Central memory CD4-positive, alpha-beta T cell (primary cell): ENCODE measurements around the gene REEP6.
"Not testable (repeated sequence)": the region's sequence is repeated elsewhere in the genome, so short reads cannot be mapped to it uniquely, and the experiment has no call there.

ENCODE experiments used
- DNase-seq: peaks from one replicate; pipeline ENCODE4 v3.0.0; 2022

REEP6 gene

DNA sequence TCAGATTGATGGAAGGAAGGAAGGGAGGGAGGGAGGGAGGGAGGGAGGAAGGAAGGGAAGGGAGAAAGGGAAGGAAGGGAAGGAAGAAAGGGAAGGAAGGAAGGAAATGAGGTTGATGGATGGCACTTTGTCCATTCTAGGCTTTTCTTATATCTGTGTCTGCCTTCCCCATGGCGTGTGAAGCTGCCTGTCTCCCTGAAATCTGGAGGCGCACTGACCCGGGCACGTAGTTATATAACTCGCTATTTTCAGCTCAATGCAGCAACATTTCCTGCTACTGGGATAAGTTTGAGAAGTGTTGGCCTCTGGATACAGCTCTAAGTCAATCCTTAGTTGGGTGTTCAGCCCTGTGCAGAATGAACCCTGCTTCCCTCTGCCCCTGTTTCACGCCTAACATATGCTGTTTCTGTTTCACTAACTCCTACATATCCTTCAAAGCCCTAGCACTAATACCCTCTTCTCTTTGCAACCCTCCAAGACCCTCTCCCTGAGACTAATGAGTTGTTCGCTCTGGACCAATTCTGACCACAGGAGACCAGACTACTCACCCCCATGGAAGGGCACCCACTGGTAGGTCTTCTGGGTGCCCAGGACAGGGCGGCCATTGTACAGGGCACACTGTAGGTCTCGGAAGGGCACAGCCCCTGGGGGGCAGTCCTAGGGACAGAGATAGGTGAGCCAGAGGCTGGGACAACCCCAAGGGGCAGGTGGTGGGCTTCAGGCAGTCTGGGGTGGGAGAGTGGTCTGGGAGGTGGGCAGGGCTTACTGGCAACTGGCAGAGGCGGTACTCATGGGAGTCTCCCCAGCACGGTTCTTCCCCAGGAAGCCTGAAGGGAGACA, 18.8 kb downstream of the REEP6 start:
- DNase-seq = no peak

DNA sequence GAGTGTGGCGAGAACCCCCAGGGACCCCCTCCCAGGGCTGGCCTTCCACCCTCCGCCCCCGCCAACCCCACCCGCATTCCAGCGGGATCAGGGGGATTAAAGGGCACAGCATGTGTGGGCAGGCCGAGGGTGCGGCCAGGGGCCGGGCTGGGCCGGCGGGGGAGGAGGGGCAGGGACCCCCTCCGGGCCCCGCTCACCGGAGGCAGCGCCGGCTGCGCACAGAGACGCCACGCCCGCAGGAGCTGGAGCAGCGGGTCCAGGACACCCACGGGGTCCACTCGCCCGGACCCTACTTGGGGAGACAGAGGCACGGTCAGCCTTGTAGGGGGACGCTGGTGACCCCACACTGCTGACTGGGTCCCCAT, 19.4 kb downstream of the REEP6 start:
- DNase-seq = no peak

DNA sequence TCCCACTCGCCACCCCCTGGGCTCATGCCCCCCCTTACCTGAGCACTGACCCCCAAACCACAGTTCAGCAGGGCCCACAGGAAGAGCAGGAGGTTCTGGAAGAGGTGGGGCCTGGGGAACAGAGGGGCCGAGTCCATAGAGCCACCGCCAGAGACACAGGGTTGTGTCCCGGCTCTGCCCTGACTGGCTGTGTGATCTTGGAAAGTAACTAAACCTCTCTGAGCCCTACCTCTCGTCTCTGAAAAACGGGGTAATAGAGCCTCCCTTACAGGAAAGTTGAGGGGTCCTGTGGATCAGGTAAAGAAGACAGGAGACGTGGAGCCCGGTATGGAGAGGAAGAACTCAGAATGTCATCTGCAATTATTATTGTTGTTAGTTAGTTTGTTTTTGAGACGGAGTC, 19.8 kb downstream of the REEP6 start:
- DNase-seq = no peak

DNA sequence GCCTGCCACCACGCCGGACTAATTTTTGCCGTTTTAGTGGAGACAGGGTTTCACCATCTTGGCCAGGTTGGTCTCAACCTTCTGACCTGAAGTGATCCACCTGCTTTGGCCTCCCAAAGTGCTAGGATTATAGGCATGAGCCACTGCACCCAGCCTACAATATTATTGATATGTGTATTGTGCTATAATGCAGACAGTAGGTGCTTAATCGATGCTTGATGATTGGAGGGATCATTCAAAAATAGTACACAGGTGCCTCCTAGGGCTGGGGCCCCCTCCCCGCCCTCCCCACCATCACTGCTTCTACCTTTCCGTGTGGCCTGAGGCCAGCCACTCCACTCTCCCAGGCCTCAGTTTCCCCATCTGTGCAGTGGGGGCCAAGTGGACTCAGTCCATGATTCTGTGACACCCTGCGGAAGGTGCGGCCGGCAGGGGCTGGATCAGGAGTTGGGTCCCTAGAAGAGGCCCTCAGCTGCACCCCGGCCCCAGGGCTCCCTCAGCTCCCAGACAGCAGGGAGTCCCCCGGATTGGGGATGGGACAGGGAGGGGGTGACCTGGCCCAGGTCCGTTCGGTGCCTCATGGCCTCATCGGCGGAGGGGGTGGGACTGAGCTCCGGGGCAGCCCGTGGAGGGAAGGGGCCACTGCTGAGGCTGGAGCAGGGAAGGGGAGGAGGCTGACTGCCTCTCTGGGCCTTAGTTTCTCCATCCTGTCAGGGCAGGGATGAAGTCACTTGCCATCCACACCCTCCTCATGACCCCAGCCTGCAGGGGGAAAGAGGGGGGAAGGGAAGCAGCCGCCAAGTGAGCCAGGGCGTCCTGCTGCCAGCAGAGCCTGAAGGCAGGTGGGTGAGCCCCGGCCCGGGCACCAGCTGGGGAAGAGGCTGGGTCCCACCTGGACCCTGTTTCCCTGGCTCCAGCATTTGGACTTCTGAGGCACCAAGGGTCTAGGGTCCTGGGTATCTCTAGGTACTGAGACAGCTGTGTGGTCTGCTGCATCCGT, 20.6 kb downstream of the REEP6 start:
- no peak for DNase-seq

DNA sequence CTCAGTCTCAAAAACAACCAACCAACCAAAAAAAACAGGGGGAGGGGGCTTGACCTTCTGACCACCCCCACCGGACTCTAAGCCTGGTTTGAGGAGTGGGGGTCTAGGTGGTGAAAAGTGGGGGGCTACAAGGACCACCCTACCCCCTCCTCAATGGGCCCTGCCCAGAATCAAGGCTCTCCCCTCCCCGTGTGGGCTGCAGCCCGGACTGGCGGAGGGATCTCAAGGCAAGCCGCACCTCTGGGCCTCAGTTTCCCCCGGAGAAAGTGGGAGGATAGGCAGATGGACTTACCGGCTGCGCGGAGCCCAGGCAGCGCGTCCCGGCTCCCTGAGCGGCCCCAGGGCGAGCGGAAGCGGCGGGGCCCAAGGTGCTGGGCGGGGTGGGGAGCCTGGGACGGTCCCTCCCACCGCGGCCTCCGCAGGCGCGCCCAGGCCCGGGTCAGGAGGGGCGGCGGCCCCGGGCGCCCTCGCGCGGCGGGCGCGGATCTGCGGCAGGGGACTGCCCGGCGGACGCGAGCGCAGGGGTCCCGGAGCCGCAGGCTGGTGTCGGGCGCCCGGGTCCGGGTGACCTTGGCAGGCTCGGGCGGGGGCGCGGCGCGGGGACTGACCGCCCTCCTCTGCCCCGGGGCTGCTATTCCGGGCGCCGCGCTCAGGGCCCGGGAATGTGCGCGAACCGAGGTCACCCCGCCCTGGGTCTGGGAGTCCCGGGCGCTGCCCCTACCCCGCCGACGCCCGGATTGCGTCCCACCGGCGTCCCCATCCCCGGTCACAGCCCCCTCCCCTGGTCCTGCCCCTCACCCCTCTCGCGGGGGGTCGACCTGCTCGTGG, 21.9 kb downstream of the REEP6 start, which contains the start of gene ADAMTSL5:
ADAMTSL5 (minus strand) TSS at position 349 of the 828 bp plus-strand sequence. CDS start 2,076 bp downstream, outside the sequence.
- peak; percentile 59 for DNase-seq

DNA sequence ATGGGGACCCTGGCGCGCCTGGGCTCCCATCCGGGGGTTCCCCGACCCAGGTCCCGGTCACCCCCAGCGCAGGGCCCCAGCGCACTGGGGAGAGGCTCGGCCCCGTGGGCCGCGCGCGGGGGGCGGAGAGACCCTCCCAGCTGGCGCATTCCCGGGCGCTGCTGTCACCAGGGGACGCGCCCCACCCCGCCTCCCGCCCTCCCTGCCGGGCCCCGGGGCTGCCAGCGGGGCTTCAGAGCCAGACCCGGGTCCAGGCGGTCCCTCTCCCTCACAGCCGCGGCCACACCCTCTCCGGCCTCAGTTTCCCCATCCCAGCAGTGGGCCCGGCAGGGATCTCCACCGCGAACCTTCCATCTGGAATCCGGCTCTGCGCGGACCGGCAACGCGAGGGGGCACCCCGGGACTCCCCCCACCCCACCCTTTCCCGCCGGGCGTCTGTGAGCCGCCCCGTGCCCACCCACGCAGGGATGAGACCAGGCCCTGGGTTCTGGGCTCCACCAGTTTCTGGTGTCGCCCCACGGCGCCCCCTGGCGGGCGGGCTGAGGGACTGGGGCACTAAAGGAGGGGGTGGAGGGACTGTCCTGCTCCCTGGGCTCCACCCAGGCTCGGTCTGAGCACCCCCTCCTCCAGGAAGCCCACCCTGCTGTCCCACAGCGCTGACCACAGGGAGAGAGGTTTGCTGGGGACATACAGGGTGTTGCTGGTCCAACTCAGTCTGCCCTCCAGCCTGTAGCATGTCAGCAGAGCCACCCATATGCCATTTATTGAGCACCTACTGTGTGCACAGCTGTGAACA, 22.7 kb downstream of the REEP6 start:
- peak; percentile 64 for DNase-seq

DNA sequence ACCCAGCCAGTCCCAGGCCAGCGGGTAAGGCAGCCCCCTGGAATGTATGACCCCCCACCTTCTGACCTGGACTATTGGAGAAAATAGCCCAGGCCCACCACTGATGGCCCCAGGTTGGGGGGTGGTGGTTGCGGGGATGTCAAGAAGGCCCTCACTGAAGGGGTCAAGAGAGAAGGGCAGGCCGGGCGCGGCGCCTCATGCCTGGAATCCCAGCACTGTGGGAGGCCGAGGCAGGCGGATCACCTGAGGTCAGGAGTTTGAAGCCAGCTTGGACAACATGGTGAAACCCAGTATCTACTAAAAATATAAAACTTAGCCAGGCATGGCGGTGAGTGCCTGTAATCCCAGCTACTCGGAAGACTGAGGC, 23.3 kb downstream of the REEP6 start:
- DNase-seq = no peak

DNA sequence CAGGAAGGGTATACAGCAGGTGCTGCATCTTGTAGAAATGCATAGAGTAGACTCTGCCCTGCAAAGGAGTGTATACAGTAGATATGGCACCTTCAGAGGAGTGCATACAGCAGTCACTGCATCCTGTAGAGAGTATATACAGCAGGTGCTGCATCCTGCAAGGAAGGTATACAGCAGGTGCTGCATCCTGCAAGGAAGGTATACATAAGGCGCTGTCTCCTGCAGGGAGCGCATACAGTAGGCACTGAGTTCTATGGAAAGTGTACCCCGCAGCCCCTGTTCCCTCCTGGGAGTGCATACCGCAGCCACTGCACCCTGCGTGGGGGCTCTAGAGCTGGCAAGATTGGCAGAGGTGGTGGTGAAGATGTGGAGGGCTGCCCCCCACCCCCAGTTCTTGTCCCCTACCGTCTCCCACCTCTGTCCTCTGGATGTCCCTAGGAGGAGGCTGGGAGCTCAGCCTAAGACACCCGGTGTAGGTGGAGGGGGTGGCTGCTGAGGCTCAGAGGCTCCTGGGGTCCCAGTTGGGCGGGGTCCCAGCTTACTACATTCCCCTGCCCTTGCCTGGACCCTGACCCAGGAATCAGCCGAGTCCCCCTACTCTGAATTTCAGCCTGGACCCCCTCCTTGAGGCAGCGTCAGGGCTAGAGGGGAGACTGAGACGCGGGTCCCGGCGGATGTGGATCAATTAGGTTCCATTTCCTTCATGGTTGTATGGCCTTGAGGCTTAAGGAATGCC, 24.2 kb downstream of the REEP6 start:
- no peak for DNase-seq

DNA sequence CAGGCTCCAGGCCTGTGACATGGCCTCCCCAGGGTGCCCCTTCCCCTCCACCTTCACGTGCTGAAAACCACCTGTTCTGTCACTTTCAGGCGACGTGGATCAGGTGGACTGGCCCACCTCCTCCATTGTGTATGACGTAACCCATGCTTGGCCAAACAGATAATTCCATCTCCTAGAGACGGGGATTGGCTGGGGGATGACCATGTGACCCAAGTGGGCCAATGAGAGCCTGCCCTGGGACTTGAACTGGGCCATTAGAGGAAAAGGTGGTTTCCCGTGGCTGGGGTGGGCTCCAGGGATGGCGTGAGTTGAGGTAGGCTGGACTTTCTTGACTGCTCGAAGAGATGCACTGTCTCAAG, 25.4 kb downstream of the REEP6 start:
- no peak for DNase-seq

DNA sequence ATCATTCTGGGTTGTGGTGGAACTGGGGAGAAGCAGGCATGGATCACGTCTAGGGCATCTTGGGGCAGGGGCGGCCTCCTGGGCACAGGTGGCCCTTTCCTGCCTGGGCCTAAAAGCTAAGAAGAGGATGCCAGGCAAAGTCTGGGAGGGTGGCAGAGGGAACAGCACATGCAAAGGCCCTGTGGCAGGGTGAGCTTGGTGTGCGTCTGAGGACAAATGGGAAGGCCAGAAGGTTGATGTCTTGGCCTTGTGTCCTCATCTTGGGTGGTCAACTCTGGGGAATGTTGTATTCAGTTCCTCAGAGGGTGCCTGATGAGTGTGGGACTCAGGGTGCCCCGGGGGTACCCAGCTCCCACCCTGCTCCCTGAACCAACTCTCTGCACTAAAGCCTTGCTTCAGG, 27.5 kb downstream of the REEP6 start:
- no peak for DNase-seq

DNA sequence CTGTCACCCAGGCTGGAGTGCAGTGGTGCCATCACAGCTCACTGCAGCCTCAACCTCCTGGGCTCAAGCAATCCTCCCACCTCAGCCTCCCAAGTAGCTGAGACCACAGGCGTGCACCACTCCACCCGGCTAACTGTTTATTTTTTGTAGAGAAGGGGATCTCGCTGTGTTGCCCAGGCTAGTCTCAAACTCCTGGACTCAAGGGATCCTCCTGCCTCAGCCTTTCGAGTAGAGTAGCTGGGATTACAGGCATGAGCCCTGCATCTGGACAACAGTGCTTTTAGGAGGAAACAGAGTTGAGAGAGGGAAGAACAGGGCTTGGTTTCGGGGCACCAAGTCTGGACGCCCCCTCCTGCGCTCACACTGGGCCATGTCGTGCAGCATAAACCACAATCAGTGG, 28.8 kb downstream of the REEP6 start:
- not testable (repeated sequence) for DNase-seq

DNA sequence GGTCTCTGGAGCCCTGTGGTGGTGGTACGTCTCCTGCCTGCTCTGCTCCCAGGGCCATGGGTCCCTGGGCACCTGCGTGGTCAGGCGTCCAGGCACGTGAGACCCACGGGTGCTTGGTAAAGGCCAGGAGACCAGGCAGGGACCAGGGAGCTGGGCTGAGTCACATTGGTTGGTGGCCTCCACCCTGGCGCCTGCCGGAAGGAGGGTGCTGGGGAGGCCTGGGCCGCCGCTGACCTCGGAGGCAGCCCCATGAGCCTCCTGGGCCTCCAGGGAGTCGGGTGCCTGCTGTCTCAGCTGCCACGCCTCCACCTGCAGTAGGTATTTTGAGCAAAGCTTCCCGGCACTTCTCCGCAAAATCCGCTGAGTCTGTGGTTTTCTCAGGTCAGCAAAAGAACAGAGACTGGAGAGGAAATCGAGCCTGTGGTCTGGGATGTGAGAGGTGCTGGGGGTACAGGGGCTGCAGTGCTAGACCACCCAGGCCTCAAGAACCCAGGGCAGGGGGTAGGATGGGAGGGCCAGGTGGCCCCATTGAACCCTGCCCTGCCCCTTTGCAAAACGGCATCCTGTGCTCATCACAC, 29.3 kb downstream of the REEP6 start:
- no peak for DNase-seq

DNA sequence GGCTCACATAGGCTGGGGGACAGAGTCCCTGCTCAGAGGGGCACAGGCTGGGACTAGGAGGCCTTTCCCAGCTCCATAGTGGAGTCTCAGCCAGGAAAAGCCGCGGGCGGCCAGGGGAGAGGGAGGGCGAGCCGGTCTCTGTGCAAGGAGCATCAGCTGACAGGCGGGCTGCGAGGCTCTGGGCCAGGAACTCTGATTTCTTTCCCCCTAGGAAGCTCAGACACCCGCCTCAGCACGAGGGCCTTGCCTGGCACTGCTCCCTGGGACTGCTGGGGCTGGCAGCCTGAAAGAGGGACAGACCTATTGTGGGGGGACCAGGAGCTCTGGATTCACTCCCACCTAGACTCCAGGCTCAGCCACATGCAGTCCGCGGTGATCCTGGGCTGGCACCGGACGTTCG, 30.7 kb downstream of the REEP6 start:
- DNase-seq = no peak

DNA sequence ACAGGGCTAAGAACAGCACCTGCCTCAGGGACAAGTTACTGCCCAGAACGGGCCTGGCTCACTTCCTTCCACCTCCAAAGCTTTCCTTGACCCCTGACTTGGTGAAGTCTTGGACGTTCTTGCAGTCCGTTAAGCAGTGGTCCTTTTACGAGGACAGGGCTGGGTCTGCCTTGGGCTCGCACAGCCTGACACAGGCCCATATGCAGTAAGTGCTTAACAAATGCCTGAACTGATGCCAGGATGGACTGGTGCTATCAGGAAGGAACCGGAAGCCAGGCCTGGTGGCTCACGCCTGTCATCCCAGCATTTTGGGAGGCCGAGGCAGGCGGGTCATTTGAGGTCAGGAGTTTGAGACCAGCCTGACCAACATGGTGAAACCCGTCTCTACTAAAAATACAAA, 31.1 kb downstream of the REEP6 start:
- DNase-seq = no peak

DNA sequence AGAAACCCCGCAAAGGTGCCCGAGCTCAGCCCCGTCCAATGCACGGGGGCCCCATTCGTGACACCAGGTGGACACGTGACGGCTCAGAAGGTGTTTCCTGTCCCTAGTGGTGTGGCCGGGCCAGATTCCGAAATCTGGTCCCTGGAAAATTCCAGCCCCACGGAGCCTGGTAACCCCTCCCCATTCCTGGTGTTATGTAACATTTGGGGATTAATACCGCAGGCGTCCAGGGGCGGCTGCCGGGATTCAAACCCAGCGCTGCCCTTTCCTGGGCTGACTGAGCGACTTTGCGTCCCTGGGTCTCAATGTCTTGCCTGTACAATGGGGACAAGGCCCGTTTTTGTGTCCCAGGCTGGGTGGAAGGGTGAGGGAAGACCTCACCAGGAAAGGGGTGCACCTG, 31.9 kb downstream of the REEP6 start:
- no peak for DNase-seq

DNA sequence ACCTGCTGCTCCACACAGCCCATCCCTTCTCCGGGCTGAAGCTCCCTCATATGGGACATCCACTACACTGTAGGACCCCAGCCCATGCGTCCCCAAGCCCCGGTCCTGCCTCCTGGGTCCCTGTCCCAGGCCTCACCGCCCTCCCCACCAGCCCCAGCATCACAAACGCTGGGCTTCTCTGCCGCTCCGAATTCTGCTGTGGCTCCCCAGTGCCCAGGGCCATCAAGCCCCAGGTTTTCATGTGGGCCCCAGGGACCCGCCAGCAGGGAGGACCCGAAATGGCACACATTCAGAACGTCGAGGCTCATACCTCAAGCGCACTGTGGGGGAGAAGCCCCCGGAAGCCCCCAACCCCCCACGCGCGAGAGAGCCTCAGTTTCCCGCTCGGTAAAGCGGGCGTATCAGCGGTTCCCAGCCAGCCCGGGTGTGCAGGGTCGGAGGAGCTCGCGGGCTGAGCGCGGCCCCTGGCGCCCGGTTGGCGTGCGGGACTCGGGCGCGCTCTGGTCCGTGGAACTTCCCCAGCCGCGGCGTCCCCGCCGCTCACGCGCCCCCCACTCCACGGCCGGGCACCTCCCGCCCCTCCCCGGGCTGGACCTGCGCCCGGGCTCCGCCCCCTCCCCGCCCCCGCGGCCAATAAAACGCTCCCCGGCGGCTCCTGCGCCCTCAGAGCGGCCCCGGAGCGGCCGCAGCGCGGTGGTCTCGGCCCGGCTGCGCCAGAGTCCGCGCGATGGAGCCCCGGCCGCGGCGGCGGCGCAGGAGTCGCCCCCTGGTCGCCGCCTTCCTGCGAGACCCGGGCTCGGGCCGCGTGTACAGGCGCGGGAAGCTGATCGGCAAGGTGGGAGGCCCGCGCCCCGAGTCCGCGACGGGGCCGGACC, 32.7 kb downstream of the REEP6 start, which contains the start of gene PLK5:
PLK5 (plus strand) TSS at position 666 of the 875 bp plus-strand sequence. CDS start 2,920 bp downstream, outside the sequence.
- no peak for DNase-seq

DNA sequence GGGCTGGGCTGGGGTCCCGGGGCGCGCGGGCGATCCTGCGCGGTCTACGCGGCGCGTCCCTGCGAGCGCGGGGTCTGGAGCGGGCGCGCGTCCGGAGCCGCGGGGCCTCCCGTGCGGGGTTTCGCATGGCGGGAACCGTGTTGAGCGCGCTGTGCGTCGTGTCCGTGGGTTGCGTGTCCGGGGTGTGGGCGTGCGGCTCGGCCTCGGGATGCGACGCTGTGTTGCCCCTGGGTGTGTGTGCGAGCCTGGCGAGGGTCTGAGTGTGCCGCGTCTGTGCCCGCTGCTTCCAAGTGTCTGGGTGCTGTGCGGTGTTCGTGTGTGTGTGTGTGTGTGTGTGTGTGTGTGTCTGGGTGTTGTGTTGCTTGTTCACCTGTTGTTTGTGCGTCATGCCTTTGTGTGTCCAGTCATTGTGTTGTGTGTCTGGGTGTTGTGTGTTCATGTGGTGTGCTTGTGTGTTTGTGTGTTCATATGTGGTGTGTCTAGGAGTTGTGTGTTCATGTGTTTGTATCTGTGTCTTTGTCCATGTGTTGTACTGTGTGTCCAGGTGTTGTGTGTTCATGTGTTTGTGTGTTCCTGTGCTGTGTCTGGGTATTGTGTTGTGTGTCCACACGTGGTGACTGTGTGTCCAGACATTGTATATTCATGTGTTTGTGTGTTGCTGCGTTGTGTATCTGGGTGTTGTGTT, 33.4 kb downstream of the REEP6 start:
- no peak for DNase-seq

DNA sequence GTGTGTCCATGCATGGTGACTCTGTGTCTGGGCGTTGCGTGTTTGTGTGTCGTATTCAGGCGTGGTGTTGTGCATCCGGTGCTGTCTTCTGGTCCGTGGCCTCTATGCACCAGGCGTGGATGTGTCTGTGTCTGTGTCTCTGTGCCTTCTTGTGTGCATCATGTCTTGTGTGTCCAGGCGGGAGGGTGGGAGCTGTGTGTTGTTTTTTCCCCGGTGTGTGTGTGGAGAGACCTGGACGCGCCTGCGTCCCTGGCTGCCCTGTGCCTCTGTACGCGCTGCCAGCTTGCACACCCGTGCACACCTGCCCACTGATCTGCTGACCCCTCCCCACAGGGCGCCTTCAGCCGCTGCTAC, 34.0 kb downstream of the REEP6 start:
- DNase-seq = no peak

DNA sequence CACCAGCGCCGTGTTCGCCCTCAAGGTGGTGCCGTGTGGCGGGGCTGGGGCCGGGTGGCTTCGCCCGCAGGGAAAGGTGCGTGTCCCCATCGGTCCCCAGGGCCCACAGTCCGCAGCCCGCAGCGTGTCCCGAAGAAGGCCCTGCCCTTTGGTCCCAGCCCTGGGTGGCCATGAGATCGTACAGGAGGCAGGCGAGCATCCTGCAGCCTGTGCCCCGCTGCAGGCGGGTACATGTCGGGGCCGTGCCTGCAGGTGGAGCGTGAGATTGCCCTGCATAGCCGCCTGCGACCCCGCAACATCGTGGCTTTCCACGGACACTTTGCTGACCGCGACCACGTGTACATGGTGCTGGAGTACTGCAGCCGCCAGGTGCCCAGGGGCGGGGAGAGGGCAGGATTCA, 34.4 kb downstream of the REEP6 start:
- no peak for DNase-seq
